ENCODE measurements around the gene KRT32. TPM values are rescaled to one million over a fixed set of nuclear protein-coding genes. Genes with fewer than 3 reads are reported as not detected.

KRT32 gene
- total RNA-seq, 1 donor: not detected

DNA sequence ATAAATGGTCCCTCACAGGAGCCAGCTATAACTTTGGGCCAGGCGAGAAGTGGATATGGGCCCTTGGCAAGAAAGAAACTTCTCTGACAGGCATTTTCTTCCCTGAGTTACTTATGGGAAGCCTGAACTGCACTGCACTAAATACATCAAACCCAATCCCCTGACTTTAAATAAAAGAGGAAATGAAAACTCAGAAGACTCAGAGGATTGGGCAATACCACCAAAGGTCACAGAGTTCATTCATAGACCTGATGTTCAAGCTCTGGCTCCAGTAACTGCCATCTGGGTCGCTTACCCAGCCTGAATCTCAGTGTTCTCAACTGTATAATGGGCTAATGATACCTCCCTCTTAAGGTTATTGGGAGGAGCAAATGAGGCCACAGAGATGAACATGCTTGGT, 12.9 kb upstream of the KRT32 start:
- Histone ChIP-seq H3K4me3 (ENCODE audit: insufficient read depth, low read length) (no peak overlapping the region), H3K4me2 (ENCODE audit: insufficient read depth, low read length) (no peak overlapping the region), H3K36me3 (ENCODE audit: insufficient read depth, low read length) (no peaks in the 10 kb centered on the region), H3K27ac (ENCODE audit: low read depth, low read length) (no peak overlapping the region), H3K4me1 (ENCODE audit: insufficient read depth, low read length) (no peaks in the 10 kb centered on the region), H4K20me1 (ENCODE audit: insufficient read depth, low read length) (no peaks in the 10 kb centered on the region), H3K9me3 (ENCODE audit: low read depth, low read length) (no peaks in the 10 kb centered on the region), H3K27me3 (ENCODE audit: insufficient read depth, low read length) (no peaks in the 10 kb centered on the region), H3K79me2 (ENCODE audit: insufficient read depth, low read length) (no peaks in the 10 kb centered on the region), H2AFZ (ENCODE audit: low read length) (no peak overlapping the region)
- TF ChIP-seq, protein P1, sequence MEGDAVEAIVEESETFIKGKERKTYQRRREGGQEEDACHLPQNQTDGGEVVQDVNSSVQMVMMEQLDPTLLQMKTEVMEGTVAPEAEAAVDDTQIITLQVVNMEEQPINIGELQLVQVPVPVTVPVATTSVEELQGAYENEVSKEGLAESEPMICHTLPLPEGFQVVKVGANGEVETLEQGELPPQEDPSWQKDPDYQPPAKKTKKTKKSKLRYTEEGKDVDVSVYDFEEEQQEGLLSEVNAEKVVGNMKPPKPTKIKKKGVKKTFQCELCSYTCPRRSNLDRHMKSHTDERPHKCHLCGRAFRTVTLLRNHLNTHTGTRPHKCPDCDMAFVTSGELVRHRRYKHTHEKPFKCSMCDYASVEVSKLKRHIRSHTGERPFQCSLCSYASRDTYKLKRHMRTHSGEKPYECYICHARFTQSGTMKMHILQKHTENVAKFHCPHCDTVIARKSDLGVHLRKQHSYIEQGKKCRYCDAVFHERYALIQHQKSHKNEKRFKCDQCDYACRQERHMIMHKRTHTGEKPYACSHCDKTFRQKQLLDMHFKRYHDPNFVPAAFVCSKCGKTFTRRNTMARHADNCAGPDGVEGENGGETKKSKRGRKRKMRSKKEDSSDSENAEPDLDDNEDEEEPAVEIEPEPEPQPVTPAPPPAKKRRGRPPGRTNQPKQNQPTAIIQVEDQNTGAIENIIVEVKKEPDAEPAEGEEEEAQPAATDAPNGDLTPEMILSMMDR (IDR thresholded peaks at IDR 0.05; ENCODE audit: extremely low read depth, low read depth, low read length): no peak
- DNase-seq (ENCODE audit: insufficient read length, low spot score, missing footprints): no peak

DNA sequence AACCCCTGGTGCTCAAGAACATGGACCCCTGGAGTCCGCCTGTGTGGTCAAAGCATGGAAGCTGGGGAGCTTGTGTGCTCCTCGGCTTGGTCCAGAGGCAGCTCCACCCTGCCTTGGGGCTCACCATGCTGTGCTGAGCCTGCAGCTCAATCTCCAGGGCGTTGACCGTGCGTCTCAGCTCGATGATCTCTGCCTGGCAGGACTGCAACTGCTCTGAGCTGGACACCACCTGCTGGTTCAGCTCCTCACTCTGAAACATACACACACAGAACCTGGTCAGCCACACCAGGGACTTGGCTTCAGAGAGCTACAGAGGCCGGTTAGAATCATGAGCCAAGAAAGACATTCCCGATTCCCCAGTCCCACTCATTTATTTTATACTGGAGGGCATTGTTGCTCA, 11.1 kb upstream of the KRT32 start:
- DNase-seq (ENCODE audit: insufficient read length, low spot score, missing footprints): no peak
- Histone ChIP-seq H3K4me1 (ENCODE audit: insufficient read depth, low read length) (no peaks in the 10 kb centered on the region), H3K4me2 (ENCODE audit: insufficient read depth, low read length) (no peak overlapping the region), H3K27me3 (ENCODE audit: insufficient read depth, low read length) (no peaks in the 10 kb centered on the region), H3K79me2 (ENCODE audit: insufficient read depth, low read length) (no peaks in the 10 kb centered on the region), H3K27ac (ENCODE audit: low read depth, low read length) (no peak overlapping the region), H3K36me3 (ENCODE audit: insufficient read depth, low read length) (no peaks in the 10 kb centered on the region), H4K20me1 (ENCODE audit: insufficient read depth, low read length) (no peaks in the 10 kb centered on the region), H3K9me3 (ENCODE audit: low read depth, low read length) (no peaks in the 10 kb centered on the region), H3K4me3 (ENCODE audit: insufficient read depth, low read length) (no peak overlapping the region), H2AFZ (ENCODE audit: low read length) (no peak overlapping the region)
- TF ChIP-seq, protein P1 (IDR thresholded peaks at IDR 0.05; ENCODE audit: extremely low read depth, low read depth, low read length): no peak

DNA sequence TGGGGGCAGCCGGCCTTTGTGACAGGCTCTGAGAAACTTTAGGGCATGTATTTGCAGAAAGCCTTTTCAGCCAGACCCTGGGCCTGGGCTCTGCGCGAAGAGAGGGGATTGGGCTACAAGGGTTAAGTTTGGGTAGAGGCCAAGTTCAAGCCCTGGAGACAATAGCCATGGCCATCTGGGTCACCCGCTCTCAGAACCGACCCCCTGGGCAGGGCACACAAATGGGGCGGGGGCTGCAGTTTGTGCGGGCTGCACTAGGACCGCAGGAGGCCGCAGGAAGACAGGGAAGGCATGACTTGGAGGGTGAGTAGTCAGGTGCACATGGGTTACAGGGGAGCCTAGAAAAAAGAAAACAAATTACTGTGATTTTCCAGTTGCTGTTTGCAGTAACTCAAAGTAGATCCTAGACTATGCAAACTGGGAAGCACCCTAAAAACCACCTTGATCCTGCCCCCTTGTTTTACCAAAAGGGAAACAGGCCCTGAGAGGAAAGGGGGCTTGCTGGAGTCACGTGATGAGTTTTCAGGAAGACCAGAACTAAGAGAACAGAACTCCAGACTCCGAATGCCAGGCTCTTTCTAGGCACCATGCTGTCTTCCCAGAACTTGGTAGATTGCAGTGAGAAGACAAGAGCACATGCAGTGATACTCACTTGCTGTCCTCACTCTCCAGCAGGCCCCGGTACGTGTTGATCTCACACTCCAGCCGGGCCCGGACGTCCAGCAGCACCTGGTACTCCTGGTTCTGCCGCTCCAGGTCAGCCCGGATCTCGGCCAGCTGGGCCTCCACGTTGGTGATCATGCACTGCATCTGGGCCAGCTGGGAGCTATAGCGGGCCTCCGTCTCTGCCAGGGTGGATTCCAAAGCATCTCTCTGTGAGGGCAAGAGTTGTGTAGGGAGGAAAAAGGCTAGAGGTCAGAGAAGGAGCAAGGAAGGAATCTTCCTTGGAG, 10.0 kb upstream of the KRT32 start:
- no peak overlapping the region for H2AFZ ChIP-seq (ENCODE audit: low read length)

DNA sequence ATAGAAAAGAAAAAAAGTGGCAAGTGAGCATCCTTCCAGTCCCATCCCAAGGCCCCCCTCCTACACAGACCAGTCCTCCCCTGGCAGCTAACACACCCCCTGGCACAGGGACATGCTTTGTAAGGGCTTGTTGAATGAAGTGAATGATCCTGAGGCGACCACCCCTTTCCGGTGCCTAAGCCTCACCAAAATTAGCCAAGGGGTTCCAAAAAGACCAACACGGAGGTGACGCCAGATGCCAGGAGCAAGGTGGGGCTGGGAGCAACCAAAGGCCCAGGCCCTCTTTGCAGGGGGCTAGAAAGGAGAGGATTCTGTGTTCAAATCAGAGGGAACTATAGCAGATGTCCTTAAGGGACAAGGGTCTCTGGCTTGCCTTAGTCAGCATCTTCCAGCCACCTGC, 8.2 kb upstream of the KRT32 start:
- Histone ChIP-seq H3K4me2 (ENCODE audit: insufficient read depth, low read length) (no peak overlapping the region), H3K9me3 (ENCODE audit: low read depth, low read length) (peaks cover 5% of the 10 kb centered on the region), H3K4me3 (ENCODE audit: insufficient read depth, low read length) (no peak overlapping the region), H3K27ac (ENCODE audit: low read depth, low read length) (no peak overlapping the region), H3K79me2 (ENCODE audit: insufficient read depth, low read length) (no peaks in the 10 kb centered on the region), H3K4me1 (ENCODE audit: insufficient read depth, low read length) (no peaks in the 10 kb centered on the region), H3K27me3 (ENCODE audit: insufficient read depth, low read length) (no peaks in the 10 kb centered on the region), H2AFZ (ENCODE audit: low read length) (no peak overlapping the region), H4K20me1 (ENCODE audit: insufficient read depth, low read length) (no peaks in the 10 kb centered on the region), H3K36me3 (ENCODE audit: insufficient read depth, low read length) (no peaks in the 10 kb centered on the region)
- TF ChIP-seq, protein P1 (IDR thresholded peaks at IDR 0.05; ENCODE audit: extremely low read depth, low read depth, low read length): no peak
- no peak for DNase-seq (ENCODE audit: insufficient read length, low spot score, missing footprints)

More for the DNA sequence above, 10.0 kb upstream of the KRT32 start:
- Histone ChIP-seq H3K79me2 (ENCODE audit: insufficient read depth, low read length) (no peaks in the 10 kb centered on the region), H3K27ac (ENCODE audit: low read depth, low read length) (no peak overlapping the region), H4K20me1 (ENCODE audit: insufficient read depth, low read length) (no peaks in the 10 kb centered on the region), H3K9me3 (ENCODE audit: low read depth, low read length) (no peaks in the 10 kb centered on the region), H3K4me1 (ENCODE audit: insufficient read depth, low read length) (no peaks in the 10 kb centered on the region), H3K4me2 (ENCODE audit: insufficient read depth, low read length) (no peak overlapping the region), H3K27me3 (ENCODE audit: insufficient read depth, low read length) (no peaks in the 10 kb centered on the region), H3K36me3 (ENCODE audit: insufficient read depth, low read length) (no peaks in the 10 kb centered on the region), H3K4me3 (ENCODE audit: insufficient read depth, low read length) (no peak overlapping the region)
- DNase-seq (ENCODE audit: insufficient read length, low spot score, missing footprints): no peak
- TF ChIP-seq, protein P1 (IDR thresholded peaks at IDR 0.05; ENCODE audit: extremely low read depth, low read depth, low read length): no peak

Data from osteoblast (primary cell).